GM12892 (cell line): ENCODE results near the gene LCNL1.

Experiments
- DNase-seq: peaks from one replicate; pipeline ENCODE4 v3.0.0; 2011; ENCODE audit not compliant: insufficient read length
- FAIRE-seq: peaks from 2 replicates; lab custom pipeline; 2011; peaks lifted over from hg19 to GRCh38; lab: Jason Lieb, UNC
- POLR2A ChIP-seq: IDR thresholded peaks from 2 replicates; pipeline ENCODE4 v1.6.1; 2011; ENCODE audit warnings: low read depth, low read length, control low read depth
- POLR2AphosphoS5 ChIP-seq: IDR thresholded peaks from 2 replicates; pipeline ENCODE4 v1.6.1; 2011; ENCODE audit warnings: low read depth, low read length, control low read depth
- TAF1 ChIP-seq: IDR thresholded peaks from 2 replicates; pipeline ENCODE4 v1.6.1; 2011; ENCODE audit warnings: low read depth, mild to moderate bottlenecking, control low read depth, low read length, borderline replicate concordance

The LCNL1 gene

GRCh38 chr9:136957901-136958300, 24.9 kb upstream of the LCNL1 start:
- DNase-seq (no peak), FAIRE-seq (no peak)
- TF ChIP-seq POLR2AphosphoS5 (no peak), TAF1 (no peak), POLR2A (no peak)

DNA sequence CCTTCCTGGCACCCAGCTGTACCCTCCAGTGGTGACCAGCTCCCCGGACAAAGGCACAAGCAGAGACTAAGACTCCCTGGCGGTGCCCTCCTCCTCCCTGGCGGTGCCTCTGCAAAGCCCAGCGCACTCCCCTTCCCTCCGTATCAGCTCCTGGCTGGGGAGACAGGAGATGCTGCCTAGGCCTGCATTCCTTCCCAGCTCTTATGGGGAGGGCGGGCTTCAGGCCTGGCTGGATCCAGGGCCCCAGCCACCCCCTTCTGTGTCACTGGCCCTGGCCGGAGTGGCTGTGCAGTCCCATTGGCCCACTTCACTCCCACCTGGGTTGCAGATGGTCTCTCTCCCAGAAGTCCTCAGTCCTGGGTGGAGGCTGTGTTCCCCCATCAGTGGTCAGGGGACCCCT, 24.3 kb upstream of the LCNL1 start:
- FAIRE-seq (no peak), DNase-seq (no peak)
- TF ChIP-seq TAF1 = no peak
- TF ChIP-seq POLR2AphosphoS5 = no peak
- TF ChIP-seq POLR2A = no peak

- FAIRE-seq (no peak), DNase-seq (no peak)
- no peak for TF ChIP-seq POLR2AphosphoS5
- no peak for TF ChIP-seq POLR2A
- TF ChIP-seq TAF1 = no peak
These were observed 23.6 kb upstream of the LCNL1 start for GRCh38 chr9:136958898-136959850.

GRCh38 chr9:136960212-136960937, 22.4 kb upstream of the LCNL1 start:
- FAIRE-seq (no peak), DNase-seq (no peak)
- TF ChIP-seq POLR2AphosphoS5 (no peak), TAF1 (no peak), POLR2A (no peak)

- no peak for TF ChIP-seq TAF1
- no peak for TF ChIP-seq POLR2AphosphoS5
- TF ChIP-seq POLR2A = no peak
- FAIRE-seq (no peak), DNase-seq (no peak)
These were observed 21.9 kb upstream of the LCNL1 start for GRCh38 chr9:136960938-136961275.

- DNase-seq = no peak
- TF ChIP-seq POLR2A (no peak), TAF1 (no peak), POLR2AphosphoS5 (no peak)
- no peak for FAIRE-seq
These were observed 21.3 kb upstream of the LCNL1 start for GRCh38 chr9:136961279-136962065.

GRCh38 chr9:136962163-136962562, 20.6 kb upstream of the LCNL1 start:
- FAIRE-seq (no peak), DNase-seq (no peak)
- TF ChIP-seq TAF1 = no peak

DNA sequence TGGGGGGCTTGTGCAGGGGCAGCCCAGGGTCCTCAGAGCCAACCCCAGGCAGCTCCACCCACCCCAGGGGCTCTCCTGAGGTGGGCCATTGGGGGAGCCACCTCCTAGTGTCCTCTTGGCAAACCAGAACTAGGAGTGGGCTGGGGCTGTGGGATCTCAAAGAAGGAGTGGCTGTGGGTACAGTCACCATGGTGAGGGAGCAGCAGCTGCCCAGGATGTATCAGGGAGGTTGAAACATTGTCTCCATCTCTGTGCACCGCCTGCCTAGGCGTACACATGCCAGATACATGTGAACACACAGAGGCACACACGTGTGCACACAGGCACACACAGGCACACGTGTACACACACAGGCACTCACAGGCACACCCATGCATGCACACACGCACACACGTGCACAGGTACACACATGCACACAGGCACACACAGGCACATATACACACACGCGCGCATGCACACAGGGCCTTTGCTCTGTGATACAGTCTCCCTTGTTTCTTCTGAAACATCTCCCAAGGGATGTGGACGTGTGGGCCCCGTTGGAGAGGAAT, 20.0 kb upstream of the LCNL1 start:
- TF ChIP-seq POLR2AphosphoS5 = no peak
- TF ChIP-seq POLR2A = no peak
- TF ChIP-seq TAF1 = no peak
- FAIRE-seq = no peak
- no peak for DNase-seq

- no peak for FAIRE-seq
- TF ChIP-seq POLR2AphosphoS5 (no peak), TAF1 (no peak), POLR2A (no peak)
- no peak for DNase-seq
These were observed 19.5 kb upstream of the LCNL1 start for GRCh38 chr9:136963341-136963740.

- no peak for DNase-seq
- no peak for FAIRE-seq
- TF ChIP-seq POLR2AphosphoS5 (no peak), POLR2A (no peak), TAF1 (no peak)
These were observed 19.0 kb upstream of the LCNL1 start for GRCh38 chr9:136963751-136964150.

GRCh38 chr9:136964171-136964689, 18.6 kb upstream of the LCNL1 start:
- FAIRE-seq (no peak), DNase-seq (no peak)
- TF ChIP-seq POLR2A = no peak
- TF ChIP-seq POLR2AphosphoS5 = no peak
- TF ChIP-seq TAF1 = no peak
